Upper lobe of left lung (tissue), 4 donors: ENCODE data around the gene TMEM132E.

Source experiments
- CTCF ChIP-seq, 6 experiments: fragments of 450-650 bp in 4 of 6; fragments of 200-600 bp in 2 of 6; sonication (generic) in 2 of 6; IDR thresholded peaks; one replicate each; pipeline ENCODE4 v1.5.1; 2016 to 2019; ENCODE audit warnings: antibody characterized with exemption in 6 of 6
- POLR2A ChIP-seq, 4 donors: fragments of 450-650 bp; IDR thresholded peaks; one replicate each; pipeline ENCODE4 v1.5.1; 2016 to 2017; ENCODE audit warnings: antibody characterized with exemption in 4 of 4, mild to moderate bottlenecking in 2 of 4

- TF ChIP-seq CTCF (IDR thresholded peaks at IDR 0.05) (no peak), POLR2A (IDR thresholded peaks at IDR 0.05) (no peak)
Observed at GRCh38 chr17:34667656-34668055, 88.3 kb downstream of the TMEM132E start.
